Astrocyte of the hippocampus (primary cell): ENCODE measurements around the gene KANK3.
A peak's percentile ranks its signal among the peaks of the same experiment; 100 is the strongest.

Experiments
- DNase-seq: peaks from one replicate; pipeline ENCODE4 v3.0.0; 2011; ENCODE audit warnings: low read depth, low spot score

KANK3 gene

GRCh38 chr19:8340341-8341096 is 2.5 kb downstream of the KANK3 start:
- DNase-seq: no peak

GRCh38 chr19:8338835-8339234 is 4.2 kb downstream of the KANK3 start:
- no peak for DNase-seq

GRCh38 chr19:8337728-8338127 is 5.3 kb downstream of the KANK3 start:
- no peak for DNase-seq

DNA sequence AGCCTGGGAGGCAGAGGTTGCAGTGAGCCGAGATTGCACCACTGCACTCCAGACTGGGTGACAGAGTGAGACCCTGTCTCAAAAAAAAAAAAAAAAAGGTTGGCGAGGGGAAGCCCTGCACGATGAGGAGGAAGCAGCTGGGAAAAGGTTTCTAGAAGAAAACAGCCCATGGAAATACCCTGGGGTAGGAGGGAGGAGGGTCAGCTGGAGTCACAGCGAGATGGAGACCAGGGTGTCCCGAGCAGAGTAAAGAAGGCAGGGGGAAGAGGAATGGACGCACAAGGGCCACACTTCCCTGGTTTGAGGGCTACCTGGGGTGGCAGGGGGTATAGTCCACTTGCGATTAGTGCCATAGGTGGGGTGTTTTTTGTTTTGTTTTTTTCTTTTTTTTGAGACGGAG is 6.4 kb downstream of the KANK3 start:
- no peak for DNase-seq

- no peak for DNase-seq
Measured at GRCh38 chr19:8336072-8336569, 6.9 kb downstream of the KANK3 start.

GRCh38 chr19:8335343-8336071 is 7.6 kb downstream of the KANK3 start:
- DNase-seq: no peak

DNA sequence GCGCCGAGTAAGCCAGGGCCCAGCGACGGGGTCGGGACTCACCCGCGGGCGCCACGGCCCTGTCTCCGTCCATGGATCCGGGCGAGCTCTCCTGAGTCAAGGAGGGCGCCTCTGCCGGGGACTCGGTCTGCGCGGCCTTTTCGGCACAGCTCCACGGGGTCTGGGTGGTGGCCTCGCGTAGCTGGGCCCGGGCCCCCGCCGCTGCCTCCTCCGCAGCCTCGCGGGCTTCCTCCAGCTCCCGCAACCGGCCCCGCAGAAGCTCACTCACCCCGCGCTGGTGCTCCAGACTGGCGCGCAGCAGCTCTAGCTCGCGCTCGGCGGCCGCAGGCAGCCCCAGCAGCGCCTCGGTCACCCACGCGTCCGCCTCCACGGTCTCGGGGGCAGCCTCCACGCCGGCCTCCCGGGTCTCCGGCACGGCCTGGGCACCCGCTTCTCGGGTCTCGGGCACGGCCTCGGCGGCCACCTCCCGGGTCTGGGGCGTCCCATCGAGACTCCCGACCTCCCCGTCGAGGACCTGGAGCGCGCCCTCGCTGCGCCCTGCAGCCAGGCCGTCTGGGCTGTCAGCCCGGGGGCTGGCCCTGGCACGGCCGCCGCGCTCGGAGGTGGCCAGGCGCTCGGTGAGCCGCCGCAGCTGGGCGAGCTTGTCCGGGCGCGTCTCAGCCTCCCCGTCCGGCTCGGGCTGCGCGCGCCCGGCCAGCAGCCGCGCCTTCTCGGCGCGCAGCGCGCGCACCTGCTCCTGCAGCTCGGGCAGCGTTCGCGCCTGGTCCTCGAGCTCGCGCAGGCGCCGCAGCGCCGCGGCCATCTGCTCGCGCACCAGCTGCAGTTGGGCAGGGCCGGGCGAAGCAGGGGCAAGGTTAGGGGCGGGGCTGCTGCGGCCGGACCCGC is 8.4 kb downstream of the KANK3 start:
- peak; percentile 86 for DNase-seq

DNA sequence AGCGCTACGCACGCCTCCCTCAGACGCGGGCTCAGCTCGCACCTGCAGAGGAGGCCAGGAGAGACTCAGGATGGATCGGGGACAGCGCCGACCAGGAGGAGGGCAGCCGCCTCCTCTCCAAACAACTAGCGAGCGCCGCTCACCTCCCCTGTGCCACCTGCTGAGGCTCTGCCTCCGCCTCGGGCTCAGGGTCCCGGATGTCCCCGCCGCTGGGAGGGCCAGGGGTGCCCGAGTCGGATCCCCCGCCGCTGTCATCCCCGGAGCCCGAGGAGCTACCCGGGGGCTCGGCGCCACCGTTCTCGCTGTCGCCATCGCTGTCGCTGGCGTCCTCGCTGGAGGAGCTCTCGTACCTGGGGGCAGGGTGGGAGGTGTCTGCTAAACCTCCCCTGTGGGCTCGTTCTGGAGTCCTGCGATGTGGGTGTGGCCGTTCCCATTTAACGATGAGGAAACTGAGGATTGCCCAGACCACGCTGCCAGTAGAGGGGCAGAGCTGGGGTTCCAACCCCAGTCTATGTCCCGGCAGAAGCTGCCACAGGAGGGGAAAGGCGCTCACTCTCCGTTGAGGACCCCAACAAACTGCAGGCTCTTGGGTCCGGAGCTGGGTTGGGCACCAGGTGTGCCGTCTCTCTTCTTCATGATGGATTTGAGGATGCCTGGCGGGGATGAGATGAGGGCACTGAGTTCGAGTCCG is 9.2 kb downstream of the KANK3 start:
- no peak for DNase-seq

DNA sequence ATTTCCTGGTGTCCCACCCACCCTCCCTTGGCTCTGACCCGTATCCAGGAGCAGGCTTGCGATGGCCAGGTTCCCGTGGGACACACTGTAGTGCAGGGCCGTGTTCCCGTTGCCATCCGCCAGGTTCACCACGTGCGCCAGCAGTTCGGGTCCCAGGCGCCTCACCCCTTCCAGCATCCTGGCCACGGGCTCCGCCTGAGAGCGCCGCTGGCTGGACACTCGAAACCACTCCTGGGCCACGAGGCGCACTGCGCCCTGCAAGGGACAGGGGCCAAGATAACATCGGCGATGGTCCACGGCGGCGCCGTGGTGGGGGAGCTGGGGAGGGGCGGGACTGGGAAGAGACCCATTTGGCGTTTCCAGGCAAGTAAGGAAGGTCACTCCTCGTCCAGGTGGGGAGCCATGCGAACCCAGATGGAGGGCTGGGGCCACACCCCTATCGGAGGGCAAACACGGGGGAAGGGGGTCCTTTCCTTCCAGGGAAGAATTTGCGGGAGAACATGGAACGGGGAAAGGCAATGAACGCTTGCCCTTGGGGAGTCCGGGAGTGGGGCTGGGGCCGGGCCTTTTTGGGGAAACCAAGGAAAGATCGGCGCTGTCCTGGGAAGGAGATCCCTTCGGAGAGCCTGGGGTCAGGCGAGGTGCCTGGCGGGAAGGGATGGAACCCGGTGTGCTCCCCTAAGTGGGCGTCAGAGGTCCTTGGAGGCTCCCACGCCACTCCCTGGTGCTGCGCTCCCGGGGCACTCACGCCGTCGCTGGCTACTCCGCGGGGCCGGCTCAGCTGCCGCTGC is 9.9 kb downstream of the KANK3 start:
- no peak for DNase-seq

GRCh38 chr19:8331263-8331845 is 11.7 kb downstream of the KANK3 start:
- no peak for DNase-seq

DNA sequence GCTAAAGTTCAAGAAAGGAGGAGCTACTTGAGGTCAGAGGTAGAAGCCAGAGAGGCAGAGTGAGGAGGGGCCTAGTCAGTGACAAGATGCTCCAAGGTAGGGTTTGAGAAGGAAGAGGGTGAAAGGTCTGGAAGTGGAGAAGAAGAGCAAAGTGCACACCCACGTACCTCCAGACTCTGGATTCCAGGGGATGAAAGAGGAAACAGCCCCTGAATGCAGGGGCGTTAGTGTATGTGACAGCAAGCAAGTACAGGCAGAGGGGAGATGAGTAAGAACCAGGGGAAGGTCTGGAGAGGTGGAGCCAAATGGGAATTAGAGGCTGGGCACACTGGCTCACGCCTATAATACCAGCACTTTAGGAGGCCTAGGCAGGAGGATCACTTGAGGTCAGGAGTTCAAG is 13.1 kb downstream of the KANK3 start:
- no peak for DNase-seq

GRCh38 chr19:8325454-8325853 is 17.6 kb downstream of the KANK3 start:
- no peak for DNase-seq

GRCh38 chr19:8324186-8325050 is 18.6 kb downstream of the KANK3 start:
- DNase-seq: no peak

GRCh38 chr19:8323781-8324185 is 19.3 kb downstream of the KANK3 start:
- DNase-seq: no peak

DNA sequence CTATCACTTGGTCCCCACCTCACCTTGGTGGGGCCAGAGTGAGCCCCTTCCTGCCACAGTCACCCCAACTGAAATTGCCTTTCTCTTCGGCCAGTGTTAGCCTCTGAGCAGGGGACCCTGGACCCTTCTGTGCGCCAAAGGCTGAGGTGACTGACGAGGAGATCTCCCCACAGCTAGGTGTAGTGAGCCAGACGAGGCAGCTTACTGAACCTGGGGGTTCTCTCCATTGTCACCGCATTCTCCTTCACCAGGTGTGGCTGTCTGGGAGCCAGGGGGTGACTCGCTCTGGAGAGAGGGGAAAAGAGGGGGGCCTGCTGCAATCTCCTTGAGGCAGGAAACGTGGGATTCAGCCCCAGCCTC is 20.4 kb downstream of the KANK3 start:
- DNase-seq: no peak

- no peak for DNase-seq
Measured at GRCh38 chr19:8321986-8322637, 20.9 kb downstream of the KANK3 start.

DNA sequence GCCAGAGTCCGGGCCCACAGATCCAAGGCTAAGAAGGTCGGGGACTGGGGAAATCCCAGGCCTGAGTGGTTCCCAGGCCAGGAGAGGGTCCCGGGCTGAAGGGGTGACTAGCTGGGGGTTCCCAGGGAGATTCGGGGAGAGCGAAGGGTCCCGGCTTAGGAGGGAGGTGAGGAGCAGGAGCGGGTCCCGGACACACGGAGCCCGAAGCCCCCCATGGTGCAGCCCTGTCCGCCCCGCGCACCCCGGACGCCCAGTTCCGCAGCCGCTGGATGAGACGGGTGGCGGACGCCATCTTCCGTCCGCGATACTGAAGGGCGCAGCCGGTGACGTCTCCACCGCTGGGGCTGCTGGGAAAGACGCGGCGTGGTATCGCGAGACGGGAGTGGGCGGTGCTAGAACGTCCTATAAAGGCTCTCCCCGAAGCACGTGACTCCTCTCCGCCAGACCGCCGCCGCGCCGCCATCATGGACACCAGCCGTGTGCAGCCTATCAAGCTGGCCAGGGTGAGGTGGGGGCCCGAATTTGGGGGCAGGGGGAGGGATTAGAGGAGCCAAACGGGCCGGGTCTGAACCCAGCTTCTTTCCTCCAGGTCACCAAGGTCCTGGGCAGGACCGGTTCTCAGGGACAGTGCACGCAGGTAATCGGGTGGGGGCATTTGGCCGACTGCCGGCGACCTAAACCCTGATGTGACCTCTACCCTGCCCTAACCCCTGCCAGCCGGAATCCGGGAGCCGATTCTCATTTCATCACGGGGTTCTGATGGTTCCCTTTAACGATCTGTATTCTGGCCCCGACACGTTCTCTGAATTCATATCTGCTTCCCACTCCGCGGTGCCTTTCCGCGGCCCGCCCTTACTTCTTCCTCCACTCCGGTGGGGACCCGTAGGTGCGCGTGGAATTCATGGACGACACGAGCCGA is 21.7 kb downstream of the KANK3 start, which contains the start of the genes NDUFA7 and RPS28:
TSS of gene NDUFA7 (minus strand) at position 309 of the 919 bp plus-strand sequence. CDS start at position 292, 17 bp downstream.
TSS of gene RPS28 (plus strand) at position 430 of the 919 bp plus-strand sequence. CDS start at position 465, 35 bp downstream.
- DNase-seq: peak; percentile 99
